SW480 (cell line): ENCODE data around the gene PLEKHO2.

Experiments
- DNase-seq: peaks from one replicate; pipeline ENCODE4 v3.0.0-alpha.2; 2016; ENCODE audit warnings: low spot score

Gene PLEKHO2

GRCh38 chr15:64855205-64855975 is 13.7 kb downstream of the PLEKHO2 start:
- no peak for DNase-seq

GRCh38 chr15:64856429-64857145 is 14.9 kb downstream of the PLEKHO2 start:
- DNase-seq = peak; percentile 27

- no peak for DNase-seq
These were observed 15.7 kb downstream of the PLEKHO2 start for GRCh38 chr15:64857421-64857820.

GRCh38 chr15:64858021-64858575 is 16.4 kb downstream of the PLEKHO2 start:
- no peak for DNase-seq

GRCh38 chr15:64859226-64859625 is 17.5 kb downstream of the PLEKHO2 start:
- no peak for DNase-seq

GRCh38 chr15:64861331-64861730 is 19.6 kb downstream of the PLEKHO2 start:
- DNase-seq = no peak

GRCh38 chr15:64861960-64862359 is 20.2 kb downstream of the PLEKHO2 start:
- DNase-seq = no peak

- DNase-seq = no peak
These were observed 20.7 kb downstream of the PLEKHO2 start for GRCh38 chr15:64862408-64862807.

- no peak for DNase-seq
These were observed 22.4 kb downstream of the PLEKHO2 start for GRCh38 chr15:64864068-64864467.

GRCh38 chr15:64865126-64865997 is 23.6 kb downstream of the PLEKHO2 start:
- DNase-seq = no peak

GRCh38 chr15:64865998-64866520 is 24.3 kb downstream of the PLEKHO2 start:
- DNase-seq = no peak

GRCh38 chr15:64869501-64869900 is 27.8 kb downstream of the PLEKHO2 start:
- no peak for DNase-seq

GRCh38 chr15:64870353-64870752 is 28.6 kb downstream of the PLEKHO2 start:
- no peak for DNase-seq

- no peak for DNase-seq
These were observed 34.0 kb downstream of the PLEKHO2 start for GRCh38 chr15:64875641-64876223.

- DNase-seq = no peak
These were observed 35.7 kb downstream of the PLEKHO2 start for GRCh38 chr15:64877435-64877834.

GRCh38 chr15:64878705-64879104 is 37.0 kb downstream of the PLEKHO2 start:
- no peak for DNase-seq

- DNase-seq = no peak
These were observed 41.4 kb downstream of the PLEKHO2 start for GRCh38 chr15:64883100-64883581.

- peak; percentile 58 for DNase-seq
These were observed 42.3 kb downstream of the PLEKHO2 start for GRCh38 chr15:64883997-64884511.

- no peak for DNase-seq
These were observed 43.0 kb downstream of the PLEKHO2 start for GRCh38 chr15:64884679-64885078.

- no peak for DNase-seq
These were observed 46.6 kb downstream of the PLEKHO2 start for GRCh38 chr15:64888336-64888735.

- DNase-seq = no peak
These were observed 49.8 kb downstream of the PLEKHO2 start for GRCh38 chr15:64891561-64891960.
